ENCODE results near the gene PLD5.

GRCh38 chr1:242089911-242090310, 434.6 kb downstream of the PLD5 start:
- TF ChIP-seq CTCF (conservative IDR thresholded peaks at IDR 0.05; ENCODE audit: low read depth, low read length) (no peak), EZH2 (IDR thresholded peaks at IDR 0.05; ENCODE audit: borderline replicate concordance, low read depth, low read length, poor library complexity, severe bottlenecking) (no peak)
